NCI-H1436 treated with DMSO at 0.1 percent for 48 hours (cell line): Measurements from ENCODE around the gene SYT9.
"Not testable (repeated sequence)": the region's sequence is repeated elsewhere in the genome, so short reads cannot be mapped to it uniquely, and the experiment has no call there.

ENCODE experiments used
- DNase-seq: peaks from one replicate; lab custom pipeline; 2025; lab: John Stamatoyannopoulos, UW

The SYT9 gene

GRCh38 chr11:7506243-7506642, 254.5 kb downstream of the SYT9 start:
- DNase-seq = no peak

- no peak for DNase-seq
Measured at GRCh38 chr11:7508087-7508486, 256.4 kb downstream of the SYT9 start.

- DNase-seq = no peak
Measured at GRCh38 chr11:7509966-7510365, 258.3 kb downstream of the SYT9 start.

- DNase-seq = no peak
Measured at GRCh38 chr11:7511401-7511800, 259.7 kb downstream of the SYT9 start.

GRCh38 chr11:7512525-7513233, 261.0 kb downstream of the SYT9 start:
- no peak for DNase-seq

- DNase-seq = no peak
Measured at GRCh38 chr11:7513234-7514098, 261.8 kb downstream of the SYT9 start, which contains the start of gene PPFIBP2. Gene PPFIBP2 (plus strand): TSS chr11:7513999. CDS start chr11:7549476, 35,477 bp downstream.

- no peak for DNase-seq
Measured at GRCh38 chr11:7514099-7514591, 262.4 kb downstream of the SYT9 start.

GRCh38 chr11:7515447-7515886, 263.8 kb downstream of the SYT9 start:
- DNase-seq = no peak

- no peak for DNase-seq
Measured at GRCh38 chr11:7516475-7516874, 264.8 kb downstream of the SYT9 start.

GRCh38 chr11:7517743-7518142, 266.0 kb downstream of the SYT9 start:
- DNase-seq = not testable (repeated sequence)
